NCI-H748 (cell line): Measurements from ENCODE around the gene GNRH2.
"Not testable (repeated sequence)": the region's sequence is repeated elsewhere in the genome, so short reads cannot be mapped to it uniquely, and the experiment has no call there.

Source experiments
- DNase-seq: peaks from one replicate; lab custom pipeline; 2025; ENCODE audit not compliant: unreplicated experiment; lab: John Stamatoyannopoulos, UW

Gene GNRH2

DNA sequence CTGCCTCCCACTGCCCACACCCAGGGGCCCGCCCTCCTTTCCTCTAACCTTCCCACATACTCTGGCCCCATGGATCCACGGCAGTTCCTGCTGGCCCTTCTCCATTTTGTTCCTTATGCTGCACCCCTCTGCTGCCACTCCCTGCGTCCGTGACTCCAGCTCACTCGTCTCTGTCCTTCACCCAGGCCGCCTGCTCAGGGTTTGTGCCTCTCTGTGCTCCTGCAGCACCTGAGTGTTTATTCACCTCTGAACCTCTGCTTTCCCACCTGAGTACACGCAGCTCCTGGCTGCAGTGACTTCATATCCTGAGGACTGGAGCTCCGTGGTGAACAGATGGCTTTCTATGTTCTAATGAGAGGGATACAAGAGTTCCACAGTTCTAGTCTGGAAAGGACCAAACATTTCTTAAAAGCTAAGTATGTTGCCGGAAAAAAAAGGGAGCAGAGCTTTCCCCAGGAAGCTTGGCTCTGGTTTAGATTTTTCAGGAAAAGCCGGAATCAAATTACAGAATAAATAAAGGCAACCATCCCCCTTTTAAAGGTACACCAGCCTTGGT is 1.5 kb upstream of the GNRH2 start:
- DNase-seq, result peak; percentile 57

- DNase-seq, result peak; percentile 37
Measured at GRCh38 chr20:3042625-3043024, 797 bp upstream of the GNRH2 start.

GRCh38 chr20:3044336-3044965 is 1.0 kb downstream of the GNRH2 start:
- no peak for DNase-seq

DNA sequence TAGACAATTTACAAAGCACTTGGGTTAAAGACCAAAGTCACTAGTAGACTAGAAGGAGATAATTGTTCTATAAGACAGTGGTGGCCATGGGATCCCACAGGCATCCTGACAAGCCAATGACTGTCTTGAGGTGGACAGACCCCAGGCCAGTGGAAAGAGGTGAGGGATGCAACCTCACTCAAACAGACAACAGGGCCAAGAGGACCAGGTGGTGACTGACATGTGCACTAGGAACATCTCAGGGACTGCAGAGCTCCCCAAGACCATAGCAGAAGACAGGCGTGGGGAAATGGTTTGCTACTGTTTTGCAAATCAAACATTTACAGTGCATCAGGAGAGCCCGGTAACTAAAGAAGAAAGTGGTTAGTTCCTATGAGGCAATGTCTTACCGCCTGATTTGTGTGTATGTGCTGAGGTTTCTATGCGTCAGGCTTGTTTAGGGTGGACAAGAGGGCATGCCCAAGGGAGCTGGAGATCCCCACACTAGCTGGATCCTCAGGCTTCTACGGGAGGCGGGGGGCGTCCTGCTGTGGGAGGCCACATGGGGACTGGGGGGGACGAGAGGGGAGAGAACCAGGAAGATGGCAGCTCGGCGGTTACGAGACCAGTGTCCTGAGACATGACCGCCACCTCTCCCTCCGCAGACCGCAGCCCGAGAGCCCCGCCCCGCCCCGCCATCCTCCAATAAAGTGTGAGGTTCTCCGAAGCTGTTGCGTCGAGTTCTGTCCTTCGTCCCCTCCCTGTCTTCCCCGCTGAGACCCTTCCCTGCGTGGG is 1.8 kb downstream of the GNRH2 start:
- no peak for DNase-seq

- DNase-seq, result peak; percentile 97
Measured at GRCh38 chr20:3045816-3046676, 2.6 kb downstream of the GNRH2 start, which contains the start of gene MRPS26. MRPS26 (plus strand) TSS chr20:3046052; CDS start chr20:3046069, 17 bp downstream.

DNA sequence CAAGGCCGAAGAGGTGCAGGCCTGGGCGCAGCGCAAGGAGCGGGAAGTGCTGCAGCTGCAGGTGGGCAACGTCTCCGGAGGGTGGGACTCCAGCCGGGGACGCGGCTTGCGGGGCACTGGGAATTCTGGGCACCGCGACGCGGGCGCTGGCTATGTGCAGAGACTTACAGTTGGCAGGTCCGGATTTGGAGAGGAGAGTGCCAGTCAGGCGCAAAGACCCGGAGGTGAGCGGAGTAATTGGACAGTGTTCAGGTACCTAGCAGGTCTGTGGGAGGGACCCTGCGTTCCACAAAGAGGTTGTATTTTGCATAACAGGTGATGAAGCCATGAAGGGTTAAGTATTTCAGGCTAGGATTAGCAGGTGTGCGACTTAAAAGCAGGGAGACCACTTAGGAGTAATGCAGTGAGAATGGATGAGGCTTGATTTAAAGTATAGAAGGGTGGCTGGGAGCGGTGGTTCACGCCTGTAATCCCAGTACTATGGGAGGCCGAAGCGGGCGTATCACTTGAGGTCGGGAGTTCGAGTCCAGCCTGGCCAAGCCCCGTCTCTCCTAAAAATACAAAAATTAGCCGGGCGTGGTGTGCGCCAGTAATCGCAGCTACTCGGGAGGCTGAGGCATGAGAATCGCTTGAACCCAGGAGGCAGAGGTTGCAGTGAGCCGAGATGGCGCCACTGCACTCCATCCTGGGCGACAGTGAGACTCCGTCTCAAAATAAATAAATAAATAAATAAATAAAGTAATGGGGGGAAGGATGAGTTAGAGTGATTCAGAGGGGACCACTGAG is 3.4 kb downstream of the GNRH2 start:
- peak; percentile 93 for DNase-seq

- DNase-seq, result no peak
Measured at GRCh38 chr20:3047486-3048419, 4.3 kb downstream of the GNRH2 start.

GRCh38 chr20:3051385-3052019 is 8.1 kb downstream of the GNRH2 start:
- DNase-seq, result no peak

DNA sequence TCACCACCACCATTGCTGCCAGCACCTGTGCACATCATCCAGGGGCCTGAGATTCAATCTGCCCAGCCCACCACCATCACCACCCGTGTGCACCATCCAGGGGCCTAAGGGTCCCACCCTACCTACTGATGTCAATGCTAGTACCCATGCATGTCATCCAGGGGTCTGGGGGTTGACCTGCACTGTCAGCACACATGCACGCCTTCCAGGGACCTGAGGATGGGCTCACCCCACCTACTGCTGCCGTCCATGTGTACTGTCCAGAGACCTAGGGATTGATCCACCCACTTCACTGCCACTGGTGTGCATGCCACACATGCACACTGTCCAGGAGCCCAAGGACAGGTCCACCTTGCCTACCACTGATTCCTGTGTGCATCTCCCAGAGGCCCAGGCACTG is 16.1 kb downstream of the GNRH2 start:
- DNase-seq, result no peak

GRCh38 chr20:3064119-3064518 is 20.7 kb downstream of the GNRH2 start:
- not testable (repeated sequence) for DNase-seq

- DNase-seq, result no peak
Measured at GRCh38 chr20:3067139-3068014, 24.0 kb downstream of the GNRH2 start.

- no peak for DNase-seq
Measured at GRCh38 chr20:3068075-3068474, 24.7 kb downstream of the GNRH2 start.

GRCh38 chr20:3068986-3069900 is 25.8 kb downstream of the GNRH2 start:
- DNase-seq, result peak; percentile 71

GRCh38 chr20:3070725-3071124 is 27.3 kb downstream of the GNRH2 start:
- DNase-seq, result no peak

DNA sequence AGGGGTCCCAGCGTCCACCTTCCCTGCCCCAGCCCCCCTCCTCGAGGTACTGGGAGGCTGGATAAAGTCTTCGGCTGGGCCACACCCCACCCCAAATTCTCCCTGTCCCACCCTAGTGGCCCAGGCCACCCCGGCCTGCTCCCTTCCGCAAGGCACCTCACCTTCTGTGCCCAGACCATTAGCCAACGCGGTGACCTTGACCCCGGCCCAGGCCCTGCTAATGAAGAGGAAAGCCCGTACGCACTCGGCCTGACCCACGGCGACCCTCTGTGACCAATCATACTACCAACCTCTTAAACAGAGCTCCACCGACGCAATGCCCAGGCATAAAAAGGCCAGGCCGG is 27.8 kb downstream of the GNRH2 start:
- DNase-seq, result no peak

- no peak for DNase-seq
Measured at GRCh38 chr20:3071610-3072529, 28.4 kb downstream of the GNRH2 start, which contains the start of gene OXT. OXT (plus strand) TSS chr20:3071620; CDS start chr20:3071656, 36 bp downstream.
